GM12878 (cell line): ENCODE measurements around the gene AP3D1. TPM values are rescaled to one million over a fixed set of nuclear protein-coding genes. Genes with fewer than 3 reads are reported as not detected.

ENCODE experiments used
- ATAC-seq: fragments of 200-7000 bp; cut with Tn5 transposase; 3 replicates; pipeline ENCODE4 v1.9.1; 2020; ENCODE audit warnings: mild to moderate bottlenecking, moderate library complexity
- BruUV-seq: library from RNA; stranded (reverse); fragments of 400-500 nt; replicated peaks from 2 replicates; lab custom pipeline; 2021; lab: Mats Ljungman, UMichigan
- CTCF ChIA-PET: fragments of 300-600 bp; sonication (Branson Sonifier 250); formaldehyde crosslinking; extraction: SDS; loops from one replicate; lab custom pipeline; 2021; ENCODE audit warnings: inconsistent platforms; lab: Yijun Ruan, JAX
- POLR2A ChIA-PET: fragments of 350-600 bp; formaldehyde crosslinking; extraction: SDS; loops from one replicate; lab custom pipeline; 2021; ENCODE audit warnings: inconsistent platforms; lab: Charles Lee
- RAD21 ChIA-PET: fragments of 300-600 bp; sonication (Branson Sonifier 250); formaldehyde crosslinking; loops from one replicate; lab custom pipeline; 2023; ENCODE audit warnings: antibody characterized with exemption; ENCODE audit not compliant: unreplicated experiment; lab: Charles Lee
- SMC1A ChIA-PET: fragments of 300-600 bp; sonication (Branson Sonifier 250); formaldehyde crosslinking; loops from one replicate; lab custom pipeline; 2023; ENCODE audit not compliant: unreplicated experiment, uncharacterized antibody; lab: Charles Lee
- DNase-seq: peaks from one replicate; pipeline ENCODE4 v3.0.0-alpha.2; 2011; ENCODE audit warnings: low read depth, low spot score
- FAIRE-seq: peaks from 3 replicates; lab custom pipeline; 2011; peaks lifted over from hg19 to GRCh38; lab: Jason Lieb, UNC
- H2AFZ ChIP-seq: 2 replicates; pipeline ENCODE4 v1.6.0; 2011; ENCODE audit warnings: low read depth, low read length, control low read depth; ENCODE audit not compliant: control insufficient read depth
- H3K27ac ChIP-seq: 2 replicates; pipeline ENCODE4 v1.5.1; 2011; ENCODE audit warnings: control low read depth; ENCODE audit not compliant: control insufficient read depth, insufficient read depth
- H3K27me3 ChIP-seq, 2 experiments: replicated peaks in 1 of 2; 2 replicates each; pipeline versions ENCODE4 v1.6.0 to v1.6.1; 2011; ENCODE audit warnings: low read length in 1 of 2; ENCODE audit not compliant: control insufficient read depth in 2 of 2, insufficient read depth in 2 of 2
- H3K36me3 ChIP-seq, 2 experiments: 2 replicates each; pipeline ENCODE4 v1.5.1; 2011; ENCODE audit warnings: low read length in 1 of 2; ENCODE audit not compliant: control insufficient read depth in 2 of 2, insufficient read depth in 2 of 2
- H3K4me1 ChIP-seq: 2 replicates; pipeline ENCODE4 v1.6.1; 2011; ENCODE audit warnings: mild to moderate bottlenecking, low read length, moderate library complexity, mixed read lengths; ENCODE audit not compliant: control insufficient read depth, insufficient read depth
- H3K4me2 ChIP-seq: 2 replicates; pipeline ENCODE4 v1.6.0; 2011; ENCODE audit warnings: control low read depth; ENCODE audit not compliant: control insufficient read depth, insufficient read depth
- H3K4me3 ChIP-seq: fragments of 200-600 bp; sonication (generic); 2 replicates; pipeline ENCODE4 v1.5.1; 2016
- H3K79me2 ChIP-seq: 2 replicates; pipeline ENCODE4 v1.6.0; 2011; ENCODE audit warnings: low read length; ENCODE audit not compliant: control insufficient read depth, insufficient read depth
- H3K9ac ChIP-seq: 2 replicates; pipeline ENCODE4 v1.8.0; 2011; ENCODE audit warnings: low read length, control low read depth, mixed read lengths; ENCODE audit not compliant: control insufficient read depth, insufficient read depth
- H3K9me3 ChIP-seq: replicated peaks from 3 replicates; pipeline ENCODE4 v1.5.1; 2011; ENCODE audit warnings: mild to moderate bottlenecking, low read length; ENCODE audit not compliant: control insufficient read depth, insufficient read depth
- H4K20me1 ChIP-seq: 2 replicates; pipeline ENCODE4 v1.6.0; 2011; ENCODE audit not compliant: control insufficient read depth, insufficient read depth
- BRCA1 ChIP-seq: IDR thresholded peaks from 2 replicates; pipeline ENCODE4 v1.6.1; 2011; ENCODE audit warnings: low read depth, low read length, improper control_type of control experiment
- CBFB ChIP-seq: IDR thresholded peaks from 2 replicates; pipeline ENCODE4 v1.6.1; 2016; ENCODE audit warnings: antibody characterized with exemption, low read depth
- FOS ChIP-seq: IDR thresholded peaks from 3 replicates; pipeline ENCODE4 v1.6.1; 2011; ENCODE audit warnings: borderline replicate concordance; ENCODE audit not compliant: insufficient read length; ENCODE audit errors: extremely low read depth
- FOXK2 ChIP-seq: fragments of 450-650 bp; IDR thresholded peaks from 2 replicates; pipeline ENCODE4 v1.6.1; 2017; ENCODE audit warnings: mild to moderate bottlenecking, moderate library complexity
- NFYB ChIP-seq: IDR thresholded peaks from 2 replicates; pipeline ENCODE4 v1.6.1; 2011; ENCODE audit warnings: low read depth, mild to moderate bottlenecking, low read length, improper control_type of control experiment, moderate library complexity; ENCODE audit not compliant: insufficient read depth
- RCOR1 ChIP-seq: conservative IDR thresholded peaks from 2 replicates; pipeline ENCODE4 v1.6.1; 2012; ENCODE audit warnings: low read depth, low read length, improper control_type of control experiment
- SREBF2 ChIP-seq: IDR thresholded peaks from 2 replicates; pipeline ENCODE4 v1.6.1; 2012; ENCODE audit warnings: mild to moderate bottlenecking, low read length
- TCF7 ChIP-seq: IDR thresholded peaks from 2 replicates; pipeline ENCODE4 v1.6.1; 2014; ENCODE audit warnings: antibody characterized with exemption, borderline replicate concordance
- ZNF207 ChIP-seq: fragments of 450-650 bp; IDR thresholded peaks from 2 replicates; pipeline ENCODE4 v1.6.1; 2014; ENCODE audit warnings: antibody characterized with exemption, mild to moderate bottlenecking, borderline replicate concordance
- ZNF274 ChIP-seq: IDR thresholded peaks from one replicate; pipeline ENCODE4 v1.8.0; 2011; ENCODE audit not compliant: insufficient read length, insufficient read depth
- WGBS: methylation state at CpG from one replicate; pipeline ENCODE4 v1.1.6; 2016; ENCODE audit warnings: low lambda C conversion rate; ENCODE audit not compliant: insufficient replicate concordance, insufficient coverage; ENCODE audit errors: missing lambda C conversion rate; 5-methylcytosine and 5-hydroxymethylcytosine counted together
- in situ Hi-C: fragments of 300-500 bp; cut with MboI; formaldehyde crosslinking; loops from 9 replicates; pipeline ENCODE4 v1.14.3; 2018; ENCODE audit warnings: mixed read lengths
- intact Hi-C: fragments of 100-400 bp; cut with micrococcal nuclease; formaldehyde crosslinking; loops from one replicate; pipeline ENCODE4 v1.14.2; 2022; ENCODE audit not compliant: unreplicated experiment
- polyA plus RNA-seq, 11 experiments: library from polyadenylated mRNA; depleted of rRNA in 4 of 11; unstranded in 6 of 11; stranded (reverse) in 5 of 11; fragments of >200 nt; fragmentation: Nextera tagmentation in 4 of 11; fragmentation: Illumina TruSeq in 1 of 11; extraction: Ambion mirVana in 4 of 11; extraction: Trizol in 1 of 11; gene quantifications; 1 replicate in 1 of 11; 2 replicates in 10 of 11; pipeline versions ENCODE4 v1.2.1 to v1.2.3, GENCODE V29; 2011 to 2016; ENCODE audit warnings: inconsistent platforms in 2 of 11, missing spikeins in 2 of 11, low read depth in 1 of 11
- total RNA-seq, 4 experiments: library from RNA; depleted of rRNA in 3 of 4; stranded (reverse); fragments of >200 nt in 3 of 4; fragmentation: Illumina TruSeq in 1 of 4; extraction: Trizol in 1 of 4; gene quantifications; 2 replicates each; pipeline versions ENCODE4 v1.2.1 to v1.2.3, GENCODE V29; 2013 to 2021
- TF ChIP-seq, protein P1 (sequence below): IDR thresholded peaks from 2 replicates; pipeline ENCODE4 v1.6.1; 2011; ENCODE audit warnings: borderline replicate concordance, low read depth, mild to moderate bottlenecking, moderate library complexity, mixed read lengths, low read length; ENCODE audit not compliant: insufficient read depth; ENCODE audit errors: extremely low read length
- TF ChIP-seq, protein P2 (sequence below): fragments of 450-650 bp; IDR thresholded peaks from 2 replicates; pipeline ENCODE4 v1.6.1; 2014; ENCODE audit warnings: mild to moderate bottlenecking
- TF ChIP-seq, protein P3 (sequence below): IDR thresholded peaks from 2 replicates; pipeline ENCODE4 v1.6.1; 2011; ENCODE audit warnings: low read depth, mild to moderate bottlenecking, low read length, moderate library complexity, borderline replicate concordance; ENCODE audit errors: extremely low read depth

AP3D1 gene
- total and polyA plus RNA-seq, 10 of the 15 experiments (the other 5 are each of a cell fraction or from before 2014, with no cell fraction given), result 1.5 to 108 (median 59.1) TPM

DNA sequence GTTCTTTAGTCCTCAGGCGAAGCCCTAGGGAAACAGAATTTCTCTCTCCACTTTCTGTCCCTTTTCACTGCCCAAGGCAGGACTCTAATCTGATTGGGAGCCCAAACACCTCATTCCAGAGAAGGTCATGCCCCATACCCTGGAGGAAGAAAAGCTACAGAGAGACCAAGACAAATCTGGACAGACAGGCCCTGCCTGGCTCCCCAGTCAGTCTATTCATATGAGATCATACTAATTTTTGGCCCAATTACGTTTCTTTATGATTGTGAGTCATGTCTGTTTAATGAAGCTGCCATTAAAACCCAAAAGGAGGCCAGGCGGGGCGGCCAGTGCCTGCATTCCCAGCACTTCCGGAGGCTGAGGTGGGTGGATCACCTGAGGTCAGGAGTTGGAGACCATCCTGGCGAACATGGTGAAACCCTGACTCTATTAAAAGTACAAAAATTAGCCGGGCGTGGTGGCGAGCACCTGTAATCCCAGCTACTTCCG, 3.3 kb upstream of the AP3D1 start:
- ChIA-PET POLR2A (interaction anchor here (0.6 kb wide), 1 partner anchor 405 kb away, joined by 3 read pairs; no protein-coding TSS in a partner anchor), SMC1A (interaction anchor here (0.7 to 3.4 kb wide), 9 partner anchors 15 to 238 kb away, joined by 3 to 14 read pairs (median 5); no protein-coding TSS in a partner anchor), CTCF (interaction anchor here (0.7 to 3.9 kb wide), 12 partner anchors 17 to 558 kb away, joined by 3 to 35 read pairs (median 7); partner anchors contain the start of genes LSM7, PLEKHJ1 and SPPL2B), RAD21 (interaction anchor here (0.6 to 3.8 kb wide), 11 partner anchors 10 to 457 kb away, joined by 3 to 39 read pairs (median 5); partner anchors contain the start of gene PLEKHJ1)
- ATAC-seq (no peak), FAIRE-seq (no peak), DNase-seq (no peak)
- H4K20me1 ChIP-seq, result no peaks in the 10 kb centered on the region
- no peak overlapping the region for H2AFZ ChIP-seq
- H3K4me2 ChIP-seq, result no peak overlapping the region
- intact Hi-C loops (loop anchor here (5.0 kb wide), 1 partner anchor 238 kb away; no protein-coding TSS in a partner anchor), in situ Hi-C loops (loop anchor here (10.0 kb wide), 1 partner anchor 460 kb away; no protein-coding TSS in a partner anchor)
- TF ChIP-seq ZNF274 (no peak), FOXK2 (no peak), BRCA1 (no peak), CBFB (no peak), NFYB (no peak), ZNF207 (no peak), SREBF2 (no peak), RCOR1 (no peak), TCF7 (no peak), FOS (no peak)
- TF ChIP-seq, protein P1, sequence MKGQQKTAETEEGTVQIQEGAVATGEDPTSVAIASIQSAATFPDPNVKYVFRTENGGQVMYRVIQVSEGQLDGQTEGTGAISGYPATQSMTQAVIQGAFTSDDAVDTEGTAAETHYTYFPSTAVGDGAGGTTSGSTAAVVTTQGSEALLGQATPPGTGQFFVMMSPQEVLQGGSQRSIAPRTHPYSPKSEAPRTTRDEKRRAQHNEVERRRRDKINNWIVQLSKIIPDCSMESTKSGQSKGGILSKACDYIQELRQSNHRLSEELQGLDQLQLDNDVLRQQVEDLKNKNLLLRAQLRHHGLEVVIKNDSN, result no peak
- TF ChIP-seq, protein P2, sequence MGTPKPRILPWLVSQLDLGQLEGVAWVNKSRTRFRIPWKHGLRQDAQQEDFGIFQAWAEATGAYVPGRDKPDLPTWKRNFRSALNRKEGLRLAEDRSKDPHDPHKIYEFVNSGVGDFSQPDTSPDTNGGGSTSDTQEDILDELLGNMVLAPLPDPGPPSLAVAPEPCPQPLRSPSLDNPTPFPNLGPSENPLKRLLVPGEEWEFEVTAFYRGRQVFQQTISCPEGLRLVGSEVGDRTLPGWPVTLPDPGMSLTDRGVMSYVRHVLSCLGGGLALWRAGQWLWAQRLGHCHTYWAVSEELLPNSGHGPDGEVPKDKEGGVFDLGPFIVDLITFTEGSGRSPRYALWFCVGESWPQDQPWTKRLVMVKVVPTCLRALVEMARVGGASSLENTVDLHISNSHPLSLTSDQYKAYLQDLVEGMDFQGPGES, result no peak
- TF ChIP-seq, protein P3, sequence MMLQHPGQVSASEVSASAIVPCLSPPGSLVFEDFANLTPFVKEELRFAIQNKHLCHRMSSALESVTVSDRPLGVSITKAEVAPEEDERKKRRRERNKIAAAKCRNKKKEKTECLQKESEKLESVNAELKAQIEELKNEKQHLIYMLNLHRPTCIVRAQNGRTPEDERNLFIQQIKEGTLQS, result no peak
- H3K79me2 ChIP-seq, result peaks cover 18% of the 10 kb centered on the region
- no peaks in the 10 kb centered on the region for H3K9me3 ChIP-seq
- no peaks in the 10 kb centered on the region for H3K27me3 ChIP-seq
- peaks cover 7% of the 10 kb centered on the region for H3K4me1 ChIP-seq
- no peaks in the 10 kb centered on the region for H3K36me3 ChIP-seq
- no peak overlapping the region for H3K9ac ChIP-seq
- BruUV-seq, result no TSS peak
- no peak overlapping the region for H3K4me3 ChIP-seq
- WGBS, result 65% methylated on average over 10 of the region's 10 CpGs
- H3K27ac ChIP-seq, result no peak overlapping the region
